H1 (cell line): ENCODE measurements around the gene FSD1L. TPM values are rescaled to one million over a fixed set of nuclear protein-coding genes. Genes with fewer than 3 reads are reported as not detected.

Experiments
- CTCF ChIA-PET: fragments of 300-600 bp; sonication (Branson Sonifier 250); formaldehyde crosslinking; loops from one replicate; lab custom pipeline; 2021; ENCODE audit not compliant: partially characterized antibody; lab: Charles Lee
- POLR2A ChIA-PET: fragments of 300-600 bp; sonication (Branson Sonifier 250); formaldehyde crosslinking; loops from one replicate; lab custom pipeline; 2021; ENCODE audit warnings: inconsistent platforms; ENCODE audit not compliant: partially characterized antibody; lab: Charles Lee
- DNase-seq, 2 experiments: peaks; one replicate each; pipeline versions ENCODE4 v3.0.0 to v3.0.0-alpha.2; 2010 to 2022; ENCODE audit warnings: low spot score in 2 of 2, low read depth in 1 of 2, mixed read lengths in 1 of 2
- FAIRE-seq: peaks from 2 replicates; lab custom pipeline; 2011; peaks lifted over from hg19 to GRCh38; lab: Jason Lieb, UNC
- H2AFZ ChIP-seq: 2 replicates; pipeline ENCODE4 v1.8.1; 2012; ENCODE audit warnings: low read length, inconsistent platforms
- H2AK5ac ChIP-seq: 2 replicates; pipeline ENCODE4 v1.6.1; 2013; ENCODE audit warnings: low read depth, low read length
- H2BK120ac ChIP-seq: replicated peaks from 2 replicates; pipeline ENCODE3; 2013; ENCODE audit warnings: low read depth, low read length, inconsistent platforms
- H2BK12ac ChIP-seq: 2 replicates; pipeline ENCODE4 v1.6.1; 2013; ENCODE audit warnings: low read depth, low read length
- H2BK15ac ChIP-seq: 2 replicates; pipeline ENCODE4 v1.6.1; 2013; ENCODE audit warnings: low read length
- H2BK20ac ChIP-seq: 2 replicates; pipeline ENCODE4 v1.6.1; 2013; ENCODE audit warnings: low read length
- H2BK5ac ChIP-seq: 2 replicates; pipeline ENCODE4 v1.6.1; 2013; ENCODE audit warnings: low read depth, low read length
- H3K14ac ChIP-seq: 2 replicates; pipeline ENCODE4 v1.6.1; 2013; ENCODE audit warnings: inconsistent platforms; ENCODE audit not compliant: insufficient read length
- H3K18ac ChIP-seq: 2 replicates; pipeline ENCODE4 v1.6.1; 2013; ENCODE audit warnings: low read length; ENCODE audit errors: extremely low read depth
- H3K23ac ChIP-seq: 2 replicates; pipeline ENCODE4 v1.6.1; 2013; ENCODE audit warnings: inconsistent platforms; ENCODE audit not compliant: insufficient read length
- H3K23me2 ChIP-seq: 2 replicates; pipeline ENCODE4 v1.6.1; 2013; ENCODE audit warnings: low read depth, low read length
- H3K27ac ChIP-seq: 2 replicates; pipeline ENCODE4 v1.6.1; 2011; ENCODE audit warnings: low read depth, low read length, inconsistent platforms
- H3K27me3 ChIP-seq, 4 experiments: replicated peaks in 1 of 4; 1 replicate in 1 of 4; 2 replicates in 3 of 4; pipeline versions ENCODE4 v1.6.1 to v1.8.1; 2011 to 2013; ENCODE audit warnings: low read length in 3 of 4, mild to moderate bottlenecking in 3 of 4, inconsistent platforms in 2 of 4, mixed read lengths in 2 of 4, moderate library complexity in 1 of 4; ENCODE audit not compliant: control insufficient read depth in 3 of 4, insufficient read depth in 3 of 4; ENCODE audit errors: extremely low read depth in 1 of 4
- H3K36me3 ChIP-seq, 4 experiments: 2 replicates each; pipeline versions ENCODE4 v1.6.1 to v1.8.1; 2011 to 2013; ENCODE audit warnings: mild to moderate bottlenecking in 4 of 4, low read length in 3 of 4, moderate library complexity in 2 of 4, control low read depth in 1 of 4, inconsistent platforms in 1 of 4; ENCODE audit not compliant: insufficient read depth in 4 of 4, control insufficient read depth in 2 of 4
- H3K4ac ChIP-seq: replicated peaks from 2 replicates; pipeline ENCODE3; 2013; ENCODE audit warnings: low read length, low read depth, mixed read lengths, inconsistent platforms; ENCODE audit not compliant: insufficient read length
- H3K4me1 ChIP-seq, 4 experiments: replicated peaks in 1 of 4; 1 replicate in 1 of 4; 2 replicates in 3 of 4; pipeline versions ENCODE4 v1.6.1 to v1.8.1; 2011 to 2013; ENCODE audit warnings: low read length in 3 of 4, inconsistent platforms in 2 of 4, mixed read lengths in 1 of 4; ENCODE audit not compliant: insufficient read depth in 4 of 4, control insufficient read depth in 3 of 4
- H3K4me2 ChIP-seq, 2 experiments: 2 replicates each; pipeline versions ENCODE4 v1.6.1 to v1.8.1; 2011 to 2013; ENCODE audit warnings: low read depth in 2 of 2, low read length in 2 of 2, control low read depth in 1 of 2, inconsistent platforms in 1 of 2, mild to moderate bottlenecking in 1 of 2; ENCODE audit not compliant: insufficient read depth in 1 of 2
- H3K4me3 ChIP-seq, 4 experiments: fragments of 200-600, 300-600 bp in 1 of 4; sonication (generic), shearing (Covaris generic), sonication (Bioruptor Twin) in 1 of 4; 2 replicates each; pipeline versions ENCODE4 v1.5.1 to v1.8.1; 2011 to 2016; ENCODE audit warnings: low read length in 4 of 4, low read depth in 3 of 4, control low read depth in 2 of 4, inconsistent platforms in 2 of 4, mild to moderate bottlenecking in 2 of 4, mixed read lengths in 1 of 4, moderate library complexity in 1 of 4; ENCODE audit not compliant: insufficient read depth in 2 of 4; ENCODE audit errors: extremely low read depth in 1 of 4
- H3K56ac ChIP-seq: replicated peaks from 2 replicates; pipeline ENCODE3; 2013; ENCODE audit warnings: low read depth, mild to moderate bottlenecking, mixed read lengths, low read length, inconsistent platforms; ENCODE audit not compliant: insufficient read length
- H3K79me1 ChIP-seq: 2 replicates; pipeline ENCODE4 v1.6.1; 2013; ENCODE audit warnings: low read depth, low read length, control low read depth
- H3K79me2 ChIP-seq, 2 experiments: 2 replicates each; pipeline versions ENCODE4 v1.6.1 to v1.8.1; 2012 to 2013; ENCODE audit warnings: low read length in 2 of 2, mild to moderate bottlenecking in 2 of 2, inconsistent platforms in 1 of 2; ENCODE audit not compliant: insufficient read depth in 2 of 2, control insufficient read depth in 1 of 2
- H3K9ac ChIP-seq, 4 experiments: replicated peaks in 1 of 4; 1 replicate in 1 of 4; 2 replicates in 3 of 4; pipeline versions ENCODE4 v1.6.1 to v1.8.1; 2011 to 2013; ENCODE audit warnings: low read depth in 3 of 4, low read length in 3 of 4, control low read depth in 2 of 4, mild to moderate bottlenecking in 2 of 4, moderate library complexity in 2 of 4, inconsistent platforms in 1 of 4; ENCODE audit errors: extremely low read depth in 1 of 4
- H3K9me3 ChIP-seq, 2 experiments: 2 replicates each; pipeline versions ENCODE4 v1.6.1 to v1.8.1; 2012 to 2013; ENCODE audit warnings: mild to moderate bottlenecking in 2 of 2, moderate library complexity in 2 of 2, control low read depth in 1 of 2, inconsistent platforms in 1 of 2, low read depth in 1 of 2, low read length in 1 of 2, mixed read lengths in 1 of 2; ENCODE audit not compliant: insufficient read depth in 2 of 2
- H4K20me1 ChIP-seq, 2 experiments: replicated peaks in 1 of 2; 2 replicates each; pipeline versions ENCODE3 to v1.8.1; 2011 to 2013; ENCODE audit warnings: inconsistent platforms in 2 of 2, low read length in 2 of 2, mild to moderate bottlenecking in 1 of 2; ENCODE audit not compliant: insufficient read depth in 2 of 2, control insufficient read depth in 1 of 2
- H4K5ac ChIP-seq: 2 replicates; pipeline ENCODE4 v1.6.1; 2013; ENCODE audit warnings: low read length, low read depth, mixed read lengths, inconsistent platforms; ENCODE audit not compliant: insufficient read length
- H4K8ac ChIP-seq: 2 replicates; pipeline ENCODE4 v1.8.0; 2013; ENCODE audit warnings: mild to moderate bottlenecking, moderate library complexity, low read length, inconsistent platforms; ENCODE audit not compliant: insufficient read depth; ENCODE audit errors: extremely low read depth
- H4K91ac ChIP-seq: replicated peaks from 2 replicates; pipeline ENCODE3; 2013; ENCODE audit warnings: low read length, mixed read lengths, inconsistent platforms; ENCODE audit not compliant: insufficient read length
- BRCA1 ChIP-seq: IDR thresholded peaks from 2 replicates; pipeline ENCODE4 v1.6.1; 2012; ENCODE audit warnings: low read depth, low read length, improper control_type of control experiment
- CTBP2 ChIP-seq: IDR thresholded peaks from 2 replicates; pipeline ENCODE4 v1.7.0; 2011; ENCODE audit warnings: borderline replicate concordance, mild to moderate bottlenecking, moderate library complexity, mixed read lengths, low read length; ENCODE audit not compliant: insufficient read depth, insufficient read length
- CTCF ChIP-seq, 3 experiments: IDR thresholded peaks; 1 replicate in 2 of 3; 2 replicates in 1 of 3; pipeline versions ENCODE4 v1.5.1 to v1.6.1; 2011; ENCODE audit warnings: low read length in 3 of 3, mild to moderate bottlenecking in 3 of 3, inconsistent platforms in 2 of 3, low read depth in 1 of 3, moderate library complexity in 1 of 3; ENCODE audit not compliant: insufficient read depth in 1 of 3; ENCODE audit errors: control extremely low read depth in 1 of 3
- EZH2 ChIP-seq: fragments of 200-600 bp; sonication (generic); IDR thresholded peaks from 2 replicates; pipeline ENCODE4 v1.7.1; 2012; ENCODE audit warnings: low read depth, mild to moderate bottlenecking, moderate library complexity, low read length, inconsistent platforms; ENCODE audit not compliant: severe bottlenecking
- GTF2F1 ChIP-seq: IDR thresholded peaks from 2 replicates; pipeline ENCODE4 v1.6.1; 2012; ENCODE audit warnings: low read depth, low read length, improper control_type of control experiment, borderline replicate concordance
- HDAC2 ChIP-seq, 2 experiments: fragments of 300-600 bp in 1 of 2; sonication (generic) in 1 of 2; IDR thresholded peaks; 2 replicates each; pipeline ENCODE4 v1.6.1; 2011 to 2012; ENCODE audit warnings: low read depth in 2 of 2, low read length in 2 of 2, mild to moderate bottlenecking in 2 of 2, moderate library complexity in 2 of 2, borderline replicate concordance in 1 of 2, inconsistent platforms in 1 of 2
- MAX ChIP-seq: IDR thresholded peaks from 2 replicates; pipeline ENCODE4 v1.6.1; 2012; ENCODE audit warnings: inconsistent platforms
- RBBP5 ChIP-seq: IDR thresholded peaks from 2 replicates; pipeline ENCODE4 v1.7.1; 2012; ENCODE audit warnings: low read depth, mild to moderate bottlenecking, inconsistent platforms, low read length, moderate library complexity, borderline replicate concordance
- SAP30 ChIP-seq: fragments of 300-600 bp; sonication (generic); IDR thresholded peaks from 2 replicates; pipeline ENCODE4 v1.7.1; 2012; ENCODE audit warnings: low read length, moderate library complexity, mild to moderate bottlenecking, inconsistent platforms; ENCODE audit not compliant: insufficient read depth, insufficient replicate concordance
- SP4 ChIP-seq: IDR thresholded peaks from 2 replicates; pipeline ENCODE4 v1.6.1; 2012; ENCODE audit warnings: low read length, inconsistent platforms
- WGBS, 2 experiments: shearing (Covaris generic) in 1 of 2; methylation state at CpG; one replicate each; pipeline versions ENCODE4 v1.1.6 to v1.1.7; 2013 to 2015; ENCODE audit warnings: low lambda C conversion rate in 2 of 2, mixed read lengths in 2 of 2, inconsistent platforms in 1 of 2, low coverage in 1 of 2, missing lambda C conversion rate in 1 of 2; ENCODE audit not compliant: insufficient replicate concordance in 2 of 2, insufficient coverage in 1 of 2, insufficient read length in 1 of 2; ENCODE audit errors: extremely low coverage in 1 of 2, missing lambda C conversion rate in 1 of 2; 5-methylcytosine and 5-hydroxymethylcytosine counted together
- polyA plus RNA-seq, 7 experiments: library from polyadenylated mRNA; depleted of rRNA in 3 of 7; stranded (reverse) in 5 of 7; unstranded in 2 of 7; fragments of >200 nt in 5 of 7; fragments of 200-250 nt in 2 of 7; gene quantifications; 1 replicate in 5 of 7; 2 replicates in 1 of 7; 4 replicates in 1 of 7; pipeline versions ENCODE4 v1.2.1 to v1.2.3, GENCODE V29; 2011 to 2013; ENCODE audit warnings: missing spikeins in 2 of 7, mixed read lengths in 2 of 7
- total RNA-seq: library from RNA; stranded (reverse); fragmentation: NEBNext Ultra II Directional; extraction: Animal tissue kit (Norgen Biotek cat#: 25700); gene quantifications from 2 replicates; pipeline ENCODE4 v1.2.1, GENCODE V29; 2021

The FSD1L gene
- total and polyA plus RNA-seq, 2 of the 8 experiments (the other 6 are each of a cell fraction or from before 2014, with no cell fraction given): 0.91 to 4.8 TPM

- FAIRE-seq (no peak), DNase-seq (no peak)
- ChIA-PET POLR2A (interaction anchor here (2.0 to 2.2 kb wide), 2 partner anchors 171 to 552 kb away, joined by 5 to 8 read pairs; partner anchors contain the start of gene SLC44A1), CTCF (interaction anchor here (0.7 to 6.0 kb wide), 57 partner anchors 10 to 637 kb away, joined by 3 to 29 read pairs (median 4); no protein-coding TSS in a partner anchor)
- Histone ChIP-seq H3K27ac (no peak overlapping the region), H4K5ac (no peak overlapping the region), H2BK15ac (no peak overlapping the region), H3K4me1 (peaks cover 0 to 14% (median 6%) of the 10 kb centered on the region in 4 experiments; a peak in 6 of 7 replicates), H3K4ac (no peak overlapping the region), H2BK120ac (no peak overlapping the region), H3K23me2 (peaks cover 2% of the 10 kb centered on the region; the same call in 1 of the 2 replicates), H3K4me2 (0 out of 4 replicates have a peak overlapping the region, but pooled peaks of 1 of the 2 experiments have one; percentile 4), H3K9me3 (peaks cover 4 to 5% of the 10 kb centered on the region in 2 experiments; a peak in 2 of 4 replicates), H2BK12ac (no peak overlapping the region), H3K23ac (no peak overlapping the region), H4K20me1 (no peaks in the 10 kb centered on the region), H4K91ac (no peak overlapping the region), H2AK5ac (no peak overlapping the region), H4K8ac (no peak overlapping the region), H3K9ac (no peak overlapping the region), H3K79me2 (no peaks in the 10 kb centered on the region), H3K27me3 (no peaks in the 10 kb centered on the region), H2AFZ (no peak overlapping the region), H2BK20ac (no peak overlapping the region), H3K4me3 (no peak overlapping the region), H2BK5ac (no peak overlapping the region), H3K79me1 (no peaks in the 10 kb centered on the region), H3K36me3 (no peaks in the 10 kb centered on the region), H3K18ac (no peak overlapping the region), H3K14ac (no peak overlapping the region), H3K56ac (no peak overlapping the region)
- 66% methylated on average over 7 of the region's 8 CpGs; no CpG with 5 or more reads in 1 of the 2 experiments for WGBS, 2 experiments
- TF ChIP-seq EZH2 (no peak), BRCA1 (no peak), CTBP2 (no peak), MAX (no peak), CTCF (IDR thresholded peaks at IDR 0.05; ENCODE audit: control extremely low read depth in 1 of 3, insufficient read depth in 1 of 3, low read depth in 1 of 3, low read length in 3 of 3) (no peak), RBBP5 (no peak), SP4 (no peak), SAP30 (no peak), HDAC2 (IDR thresholded peaks at IDR 0.05; ENCODE audit: borderline replicate concordance in 1 of 2, low read depth in 2 of 2, low read length in 2 of 2) (no peak), GTF2F1 (no peak)
Measured at GRCh38 chr9:105415662-105415980, 32.2 kb upstream of the FSD1L start.
